Thyroid gland (tissue), 4 donors: ENCODE data around the gene PPP2R5C.

ENCODE experiments used
- CTCF ChIP-seq, 6 experiments: fragments of 200-600 bp in 3 of 6; fragments of 450-650 bp in 3 of 6; sonication (generic) in 3 of 6; IDR thresholded peaks; one replicate each; pipeline ENCODE4 v1.5.1; 2016 to 2019; ENCODE audit warnings: antibody characterized with exemption in 6 of 6, mild to moderate bottlenecking in 2 of 6, inconsistent platforms in 1 of 6, moderate library complexity in 1 of 6
- POLR2A ChIP-seq, 2 donors: fragments of 450-650 bp; IDR thresholded peaks; one replicate each; pipeline ENCODE4 v1.6.1; 2017; ENCODE audit warnings: antibody characterized with exemption in 2 of 2, mild to moderate bottlenecking in 2 of 2, moderate library complexity in 1 of 2

- no peak for TF ChIP-seq POLR2A (IDR thresholded peaks at IDR 0.05)
- TF ChIP-seq CTCF (IDR thresholded peaks at IDR 0.05) = no peak
These were observed 13.3 kb downstream of the PPP2R5C start for GRCh38 chr14:101774814-101775213.
